Liver (tissue), 3 donors: Measurements from ENCODE around the gene CFAP74.

Experiments
- ATF3 ChIP-seq: IDR thresholded peaks from 2 replicates; pipeline ENCODE4 v1.6.1; 2016; ENCODE audit warnings: antibody characterized with exemption
- CTCF ChIP-seq: fragments of 150-350 bp; IDR thresholded peaks from 2 replicates; pipeline ENCODE4 v1.5.1; 2017; ENCODE audit warnings: improper control_type of control experiment, low read depth, low read length; ENCODE audit not compliant: missing input control
- FOXA1 ChIP-seq: IDR thresholded peaks from 2 replicates; pipeline ENCODE4 v1.6.1; 2016; ENCODE audit warnings: antibody characterized with exemption
- GABPA ChIP-seq, 2 donors: IDR thresholded peaks in 1 of 2; conservative IDR thresholded peaks in 1 of 2; 2 replicates each; pipeline ENCODE4 v1.6.1; 2016; ENCODE audit warnings: antibody characterized with exemption in 2 of 2, mild to moderate bottlenecking in 1 of 2, moderate library complexity in 1 of 2
- REST ChIP-seq: IDR thresholded peaks from 2 replicates; pipeline ENCODE4 v1.6.1; 2016; ENCODE audit warnings: antibody characterized with exemption, mild to moderate bottlenecking
- TAF1 ChIP-seq: conservative IDR thresholded peaks from 2 replicates; pipeline ENCODE4 v1.6.1; 2016; ENCODE audit warnings: antibody characterized with exemption, mild to moderate bottlenecking
- YY1 ChIP-seq: IDR thresholded peaks from 2 replicates; pipeline ENCODE4 v1.6.1; 2016; ENCODE audit warnings: antibody characterized with exemption, mild to moderate bottlenecking
- ZBTB33 ChIP-seq: IDR thresholded peaks from 2 replicates; pipeline ENCODE4 v1.6.1; 2016; ENCODE audit warnings: antibody characterized with exemption
- donor health status: healthy.
- donor health status: healthy.

- TF ChIP-seq CTCF (no peak), GABPA (IDR thresholded peaks at IDR 0.05 in 1 of 2, conservative IDR thresholded peaks at IDR 0.05 in 1 of 2) (no peak), FOXA1 (no peak), YY1 (no peak), ATF3 (no peak), REST (no peak), ZBTB33 (no peak), TAF1 (no peak)
Measured at GRCh38 chr1:1907098-1907736, 96.4 kb downstream of the CFAP74 start.
